Measurements from ENCODE around the gene RAPGEF4.

DNA sequence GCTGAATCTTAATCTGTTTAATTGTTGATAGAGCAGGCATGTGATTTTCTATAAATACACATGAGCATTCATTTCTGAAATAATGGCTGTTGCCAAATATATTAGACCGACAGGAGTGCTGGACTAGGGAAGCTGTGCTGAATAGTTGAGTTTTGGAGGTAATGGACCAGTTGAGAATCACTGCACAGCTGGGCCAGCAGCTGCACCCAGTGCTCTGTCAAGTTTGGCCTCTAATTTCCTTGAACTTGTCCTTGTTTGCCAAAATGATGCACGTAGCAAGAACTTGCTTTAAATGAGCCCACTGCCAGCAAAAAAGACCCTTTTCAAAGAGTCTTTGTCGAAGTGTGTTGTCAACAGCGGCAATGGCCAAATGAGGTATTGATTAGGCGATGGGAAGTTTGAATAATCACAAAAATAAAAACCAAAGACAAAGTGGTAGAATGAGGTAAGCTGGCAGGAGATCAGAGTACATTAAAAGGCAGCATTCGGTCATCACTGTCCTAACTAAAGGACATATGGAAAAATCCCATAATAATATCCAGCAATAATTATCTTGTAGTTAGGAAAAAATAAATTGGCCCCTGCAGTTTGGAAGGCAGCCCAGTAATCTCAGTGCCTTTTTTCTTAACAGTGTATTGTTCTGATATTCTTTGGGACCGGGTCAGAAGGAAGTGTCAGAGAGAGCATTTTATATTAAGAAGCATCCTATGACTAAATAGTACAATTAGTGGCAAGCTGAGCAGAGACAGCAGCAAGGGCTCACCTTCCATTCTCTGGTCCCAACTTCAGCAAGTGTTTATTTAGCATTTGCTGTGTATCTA is 126.2 kb downstream of the RAPGEF4 start:
- TF ChIP-seq POLR2AphosphoS5 (IDR thresholded peaks at IDR 0.05): no peak
- TF ChIP-seq, protein P1, sequence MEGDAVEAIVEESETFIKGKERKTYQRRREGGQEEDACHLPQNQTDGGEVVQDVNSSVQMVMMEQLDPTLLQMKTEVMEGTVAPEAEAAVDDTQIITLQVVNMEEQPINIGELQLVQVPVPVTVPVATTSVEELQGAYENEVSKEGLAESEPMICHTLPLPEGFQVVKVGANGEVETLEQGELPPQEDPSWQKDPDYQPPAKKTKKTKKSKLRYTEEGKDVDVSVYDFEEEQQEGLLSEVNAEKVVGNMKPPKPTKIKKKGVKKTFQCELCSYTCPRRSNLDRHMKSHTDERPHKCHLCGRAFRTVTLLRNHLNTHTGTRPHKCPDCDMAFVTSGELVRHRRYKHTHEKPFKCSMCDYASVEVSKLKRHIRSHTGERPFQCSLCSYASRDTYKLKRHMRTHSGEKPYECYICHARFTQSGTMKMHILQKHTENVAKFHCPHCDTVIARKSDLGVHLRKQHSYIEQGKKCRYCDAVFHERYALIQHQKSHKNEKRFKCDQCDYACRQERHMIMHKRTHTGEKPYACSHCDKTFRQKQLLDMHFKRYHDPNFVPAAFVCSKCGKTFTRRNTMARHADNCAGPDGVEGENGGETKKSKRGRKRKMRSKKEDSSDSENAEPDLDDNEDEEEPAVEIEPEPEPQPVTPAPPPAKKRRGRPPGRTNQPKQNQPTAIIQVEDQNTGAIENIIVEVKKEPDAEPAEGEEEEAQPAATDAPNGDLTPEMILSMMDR (IDR thresholded peaks at IDR 0.05): no peak

Data from esophagus muscularis mucosa (tissue), 3 donors.